VCaP (cell line): ENCODE data around the gene COX6A2.
"Not testable (repeated sequence)": the region's sequence is repeated elsewhere in the genome, so short reads cannot be mapped to it uniquely, and the experiment has no call there.

Experiments
- H3K27ac ChIP-seq: fragments of 450-650 bp; 2 replicates; pipeline ENCODE4 v1.5.1; 2017
- CTCF ChIP-seq: fragments of 450-650 bp; conservative IDR thresholded peaks from 2 replicates; pipeline ENCODE4 v1.5.1; 2017; ENCODE audit warnings: mild to moderate bottlenecking, moderate library complexity

COX6A2 gene

GRCh38 chr16:31452631-31453106, 24.5 kb upstream of the COX6A2 start:
- peak overlapping the region; percentile 62; the same call in 1 of the 2 replicates for H3K27ac ChIP-seq
- no peak for TF ChIP-seq CTCF

- H3K27ac ChIP-seq, result peak overlapping the region; percentile 62
- peak; percentile 72 for TF ChIP-seq CTCF
Measured at GRCh38 chr16:31451681-31452351, 23.7 kb upstream of the COX6A2 start.

GRCh38 chr16:31451201-31451600, 23.0 kb upstream of the COX6A2 start:
- TF ChIP-seq CTCF, result no peak
- peak overlapping the region; percentile 62 for H3K27ac ChIP-seq

- H3K27ac ChIP-seq, result not testable (repeated sequence)
Measured at GRCh38 chr16:31445931-31446330, 17.8 kb upstream of the COX6A2 start.

- H3K27ac ChIP-seq, result no peak overlapping the region
- TF ChIP-seq CTCF, result no peak
Measured at GRCh38 chr16:31441956-31442355, 13.8 kb upstream of the COX6A2 start.

GRCh38 chr16:31440516-31441184, 12.5 kb upstream of the COX6A2 start:
- H3K27ac ChIP-seq, result no peak overlapping the region
- TF ChIP-seq CTCF, result no peak

GRCh38 chr16:31439519-31439918, 11.4 kb upstream of the COX6A2 start:
- TF ChIP-seq CTCF, result no peak
- H3K27ac ChIP-seq, result no peak overlapping the region

- H3K27ac ChIP-seq, result not testable (repeated sequence)
Measured at GRCh38 chr16:31439023-31439422, 10.9 kb upstream of the COX6A2 start.
